ENCODE data around the gene LTV1.

- TF ChIP-seq TAF1 (IDR thresholded peaks at IDR 0.05; ENCODE audit: low read depth) (no peak), RAD21 (IDR thresholded peaks at IDR 0.05; ENCODE audit: low read depth) (no peak), MAX (IDR thresholded peaks at IDR 0.05) (no peak), EP300 (IDR thresholded peaks at IDR 0.05; ENCODE audit: borderline replicate concordance) (no peak), TEAD4 (IDR thresholded peaks at IDR 0.05) (no peak), TCF12 (IDR thresholded peaks at IDR 0.05; ENCODE audit: low read depth) (no peak), CEBPB (IDR thresholded peaks at IDR 0.05) (no peak), CREB1 (IDR thresholded peaks at IDR 0.05; ENCODE audit: low read depth) (no peak), REST (IDR thresholded peaks at IDR 0.05; ENCODE audit: low read depth) (no peak)
Observed at GRCh38 chr6:143867236-143867635, 24.1 kb downstream of the LTV1 start.
